Measurements from ENCODE around the gene CSF2RB.
"Not testable (repeated sequence)": the region's sequence is repeated elsewhere in the genome, so short reads cannot be mapped to it uniquely, and the experiment has no call there.

Gene CSF2RB

GRCh38 chr22:36977401-36977861 lies 64.0 kb downstream of the CSF2RB start:
- peak; percentile 91 for DNase-seq

- DNase-seq, result peak; percentile 92
Observed at GRCh38 chr22:36977947-36978660, 64.7 kb downstream of the CSF2RB start.

DNA sequence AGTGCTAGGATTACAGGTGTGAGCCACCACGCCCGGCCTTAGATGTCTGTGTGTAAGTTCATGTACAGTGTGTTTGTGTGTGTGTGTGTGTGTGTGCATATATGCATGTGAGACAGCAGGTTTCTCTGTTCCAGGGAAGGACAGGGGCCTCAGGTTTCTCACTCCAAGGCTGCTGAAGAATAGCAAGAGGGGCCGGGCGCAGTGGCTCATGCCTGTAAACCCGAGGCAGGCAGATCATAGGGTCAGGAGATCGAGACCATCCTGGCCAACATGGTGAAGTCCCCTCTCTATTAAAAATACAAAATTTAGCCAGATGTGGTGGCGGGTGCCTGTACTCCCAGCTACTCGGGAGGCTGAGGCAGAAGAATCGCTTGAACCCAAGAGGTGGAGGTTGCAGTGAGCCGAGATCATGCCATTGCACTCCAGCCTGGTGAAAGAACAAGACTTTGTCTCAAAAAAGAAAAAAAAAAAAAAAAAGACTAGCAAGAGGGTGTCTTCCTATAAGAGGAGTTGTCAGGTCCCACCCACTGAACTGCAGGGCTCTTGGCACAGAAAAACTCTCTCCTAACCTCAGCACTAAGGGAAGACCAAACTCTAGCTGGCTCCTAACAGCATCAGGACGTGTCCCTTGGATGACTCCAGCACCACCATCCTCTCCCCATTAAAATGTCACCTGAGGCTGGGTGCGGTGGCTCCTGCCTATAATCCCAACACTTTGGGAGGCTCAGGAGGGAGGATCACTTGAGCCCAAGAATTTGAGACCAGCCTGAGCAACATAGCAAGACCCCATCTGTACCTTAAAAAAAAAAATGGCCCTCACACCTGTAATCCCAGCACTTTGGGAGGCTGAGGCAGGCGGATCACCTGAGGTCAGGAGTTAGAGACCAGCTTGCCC lies 65.8 kb downstream of the CSF2RB start:
- no peak for DNase-seq

DNA sequence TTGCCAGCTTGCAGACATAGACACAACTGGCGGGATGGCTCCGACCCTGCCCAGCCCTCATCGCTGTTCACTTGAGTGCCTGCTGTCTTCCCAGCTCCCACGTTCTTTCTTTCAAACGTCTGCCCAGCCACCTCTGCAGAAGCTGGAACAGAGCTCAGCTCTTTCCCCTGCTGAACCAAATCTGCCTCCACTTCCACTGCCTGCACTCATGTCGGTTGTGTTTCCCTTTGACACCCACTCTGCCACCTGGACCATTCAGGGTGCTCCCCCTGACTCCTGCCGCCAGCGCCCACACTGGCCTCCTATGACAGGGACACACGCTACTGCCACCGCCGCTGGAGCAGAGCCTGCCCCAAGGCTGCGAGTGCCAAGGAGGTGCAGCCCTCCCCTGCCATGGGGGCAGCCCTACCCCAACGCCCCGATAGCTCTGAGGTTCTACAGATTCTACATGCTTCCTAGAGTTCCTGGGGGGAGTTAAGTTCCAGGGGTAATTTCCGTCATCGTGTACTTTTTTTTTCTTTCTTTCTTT lies 67.9 kb downstream of the CSF2RB start:
- no peak for DNase-seq

- DNase-seq, result no peak
Observed at GRCh38 chr22:36982136-36982535, 68.7 kb downstream of the CSF2RB start.

- DNase-seq, result no peak
Observed at GRCh38 chr22:36985211-36985889, 71.9 kb downstream of the CSF2RB start.

GRCh38 chr22:36986242-36986821 lies 72.9 kb downstream of the CSF2RB start:
- DNase-seq, result peak; percentile 80

DNA sequence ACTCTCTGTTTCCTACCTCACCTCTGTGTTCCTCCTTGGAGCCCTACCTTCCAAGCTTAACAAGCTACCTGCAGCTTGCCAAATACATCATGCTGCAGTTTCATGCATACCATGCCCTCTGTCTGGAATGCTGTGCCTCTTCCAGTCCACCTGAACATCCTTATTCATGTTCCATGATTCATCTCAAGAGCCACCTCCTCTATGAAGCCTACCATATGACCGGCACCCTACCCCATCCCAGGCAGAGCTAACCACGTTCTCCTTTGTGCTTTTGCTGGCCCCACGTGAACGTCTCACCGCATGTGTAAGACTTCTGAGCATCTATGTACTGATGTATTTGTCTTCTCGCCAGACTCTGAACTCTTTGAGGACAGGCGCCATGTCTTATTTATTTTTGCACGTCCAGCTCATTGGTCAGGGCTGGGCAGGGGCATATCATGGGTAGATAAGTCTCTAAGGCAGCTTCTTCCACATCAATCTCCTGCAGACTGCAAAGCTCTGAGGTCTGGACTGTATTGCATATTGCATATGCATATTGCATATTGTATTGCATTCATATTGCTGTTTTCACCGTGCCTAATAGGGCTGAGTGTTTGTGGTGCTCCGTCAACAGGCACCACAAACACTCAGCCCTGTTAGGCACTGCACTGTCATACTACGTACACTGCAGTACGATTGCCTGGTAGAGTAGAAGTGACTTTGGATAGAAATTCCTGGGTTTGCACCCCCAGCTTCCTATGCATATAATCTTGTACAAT lies 74.8 kb downstream of the CSF2RB start:
- DNase-seq, result no peak

GRCh38 chr22:36989012-36989411 lies 75.6 kb downstream of the CSF2RB start:
- not testable (repeated sequence) for DNase-seq
